A673 (cell line): Measurements from ENCODE around the gene SAC3D1. TPM values are rescaled to one million over a fixed set of nuclear protein-coding genes. Genes with fewer than 3 reads are reported as not detected.

ENCODE experiments used
- BruUV-seq: library from RNA; stranded (reverse); fragments of 400-500 nt; replicated peaks from 2 replicates; lab custom pipeline; 2021; lab: Mats Ljungman, UMichigan
- CTCF ChIA-PET: fragments of 300-600 bp; sonication (Branson Sonifier 250); formaldehyde crosslinking; loops from one replicate; lab custom pipeline; 2022; ENCODE audit warnings: antibody characterized with exemption; lab: Charles Lee
- POLR2A ChIA-PET: fragments of 300-600 bp; sonication (Branson Sonifier 250); formaldehyde crosslinking; loops from one replicate; lab custom pipeline; 2022; ENCODE audit warnings: antibody characterized with exemption; ENCODE audit not compliant: low non-redundant PET; lab: Charles Lee
- DNase-seq: peaks from one replicate; pipeline ENCODE4 v3.0.0-alpha.2; 2015; ENCODE audit warnings: low spot score
- H3K27ac ChIP-seq: fragments of 200-600 bp; sonication (generic); 2 replicates; pipeline ENCODE4 v1.5.1; 2016; ENCODE audit warnings: mixed run types, low read depth, mild to moderate bottlenecking, mixed read lengths, antibody characterized with exemption, low read length; ENCODE audit not compliant: poor library complexity, severe bottlenecking
- H3K27me3 ChIP-seq: fragments of 200-600 bp; sonication (generic); replicated peaks from 2 replicates; pipeline ENCODE4 v1.6.1; 2017; ENCODE audit warnings: mixed run types, low read depth, mild to moderate bottlenecking, mixed read lengths, antibody characterized with exemption, low read length; ENCODE audit not compliant: insufficient read depth, poor library complexity
- H3K36me3 ChIP-seq: fragments of 200-600 bp; sonication (generic); 2 replicates; pipeline ENCODE4 v1.6.1; 2016; ENCODE audit warnings: mixed run types, mild to moderate bottlenecking, mixed read lengths, antibody characterized with exemption, low read length; ENCODE audit not compliant: insufficient read depth, poor library complexity, severe bottlenecking
- H3K4me1 ChIP-seq: fragments of 200-600 bp; sonication (generic); 2 replicates; pipeline ENCODE4 v1.6.1; 2017; ENCODE audit warnings: mixed run types, mild to moderate bottlenecking, mixed read lengths, antibody characterized with exemption, low read length; ENCODE audit not compliant: insufficient read depth, poor library complexity, severe bottlenecking
- H3K4me3 ChIP-seq: fragments of 200-600 bp; sonication (generic); 2 replicates; pipeline ENCODE4 v1.5.1; 2016; ENCODE audit warnings: low read depth, mixed run types, mild to moderate bottlenecking, mixed read lengths, low read length; ENCODE audit not compliant: poor library complexity, severe bottlenecking
- H3K9me3 ChIP-seq: fragments of 200-600 bp; sonication (generic); 2 replicates; pipeline ENCODE4 v1.6.1; 2016; ENCODE audit warnings: mixed run types, low read depth, mild to moderate bottlenecking, mixed read lengths, antibody characterized with exemption, low read length; ENCODE audit not compliant: poor library complexity, severe bottlenecking
- CTCF ChIP-seq: fragments of 300-800, 200-600 bp; sonication (generic); conservative IDR thresholded peaks from 2 replicates; pipeline ENCODE4 v1.5.1; 2017; ENCODE audit warnings: low read depth, mild to moderate bottlenecking, antibody characterized with exemption, low read length, moderate library complexity, mixed read lengths
- EZH2 ChIP-seq: fragments of 200-600 bp; sonication (generic); IDR thresholded peaks from 2 replicates; pipeline ENCODE4 v1.6.1; 2017; ENCODE audit warnings: borderline replicate concordance, low read depth, mild to moderate bottlenecking, mixed read lengths, antibody characterized with exemption, low read length; ENCODE audit not compliant: poor library complexity, severe bottlenecking
- intact Hi-C: fragments of 100-400 bp; cut with micrococcal nuclease; formaldehyde crosslinking; loops from one replicate; pipeline ENCODE4 v1.10.0; 2022; ENCODE audit not compliant: unreplicated experiment
- total RNA-seq: library from RNA; stranded (reverse); gene quantifications from 2 replicates; pipeline ENCODE4 v1.2.3, GENCODE V29; 2021

The SAC3D1 gene
- total RNA-seq, 1 experiment from 2014 or later = 43.9 TPM

DNA sequence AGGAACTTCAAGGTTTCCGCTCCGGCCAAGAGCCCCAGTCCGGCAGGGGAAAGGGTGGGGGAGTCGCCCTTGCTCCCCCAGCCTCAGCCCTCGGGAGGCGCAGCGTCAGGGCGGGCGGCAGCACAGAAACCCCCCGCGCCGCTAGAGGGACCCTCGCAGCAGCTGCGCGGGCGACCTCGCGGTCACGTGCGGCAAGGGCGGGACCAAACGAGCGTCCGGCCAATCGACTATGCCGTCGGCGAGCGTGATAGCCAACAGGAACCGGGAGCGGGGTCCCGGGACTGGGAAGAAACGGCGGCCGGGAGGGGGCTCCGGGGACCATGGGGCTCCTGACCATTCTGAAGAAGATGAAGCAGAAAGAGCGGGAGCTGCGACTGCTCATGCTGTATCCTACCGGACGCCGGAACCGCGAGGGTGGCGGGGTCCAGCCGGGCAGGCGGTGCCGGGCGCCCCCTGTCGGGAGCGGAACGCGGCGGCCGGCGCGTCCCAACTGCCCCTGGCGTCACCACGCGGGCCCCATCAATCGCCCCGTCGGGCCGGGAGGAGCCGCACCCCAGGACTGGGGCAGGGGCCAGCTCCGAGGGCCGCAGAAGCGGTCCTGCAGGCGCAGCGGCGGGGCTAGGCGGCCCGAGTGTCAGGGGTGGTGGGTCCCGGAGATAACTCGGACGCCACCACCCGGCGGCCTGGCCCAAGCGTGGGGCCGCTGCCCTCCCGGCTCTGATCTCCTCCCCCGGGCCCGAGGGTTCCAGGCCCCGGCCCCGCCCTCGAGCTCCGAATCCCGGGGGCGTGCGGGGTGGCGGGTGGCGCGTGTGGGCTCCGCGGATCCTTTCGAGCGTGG, 26.9 kb upstream of the SAC3D1 start, which contains the start of gene ARL2:
Gene ARL2, plus strand, starts transcription at position 273 of the 838 bp plus-strand sequence. Its CDS starts 48 bp downstream, at position 321.
- H3K36me3 ChIP-seq = peaks cover 9% of the 10 kb centered on the region
- ChIA-PET CTCF (no interaction called here), POLR2A (no interaction called here)
- intact Hi-C loops = loop anchor here (2.0 kb wide), 1 partner anchor 167 kb away; no protein-coding TSS in a partner anchor
- BruUV-seq = TSS peak; percentile 57
- H3K27ac ChIP-seq = peak within 1 kb of the TSS; percentile 96
- peak; percentile 97 for DNase-seq
- no peaks in the 10 kb centered on the region for H3K9me3 ChIP-seq
- H3K4me1 ChIP-seq = no peaks in the 10 kb centered on the region
- TF ChIP-seq CTCF (peak; percentile 67), EZH2 (no peak)
- H3K27me3 ChIP-seq = no peaks in the 10 kb centered on the region
- H3K4me3 ChIP-seq = peak within 1 kb of the TSS; percentile 95

DNA sequence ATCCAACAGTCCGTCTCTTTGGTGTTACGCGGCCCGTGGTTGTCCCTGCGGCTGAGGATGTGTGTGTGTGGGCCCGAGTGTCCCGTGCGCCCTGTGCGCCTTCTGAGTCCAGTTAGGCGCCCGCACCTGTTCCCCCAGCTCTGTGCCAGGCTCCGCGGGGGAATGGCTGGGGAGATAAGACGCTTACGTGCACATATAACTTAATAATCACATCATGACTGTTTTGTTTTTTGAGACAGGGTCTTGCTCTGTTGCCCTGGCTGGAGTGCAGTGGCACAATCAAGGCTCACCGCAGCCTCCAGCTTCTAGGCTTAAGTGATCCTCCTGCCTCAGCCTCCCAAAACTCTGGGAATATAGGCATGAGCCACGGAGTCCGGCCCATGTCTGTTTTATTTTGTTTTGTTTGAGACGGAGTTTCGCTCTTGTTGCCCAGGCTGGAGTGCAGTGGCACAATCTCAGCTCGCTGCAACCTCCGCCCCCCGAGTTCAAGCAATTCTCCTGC, 26.2 kb upstream of the SAC3D1 start:
- BruUV-seq = no TSS peak
- Histone ChIP-seq H3K4me1 (no peaks in the 10 kb centered on the region), H3K36me3 (peaks cover 12% of the 10 kb centered on the region), H3K9me3 (no peaks in the 10 kb centered on the region), H3K27me3 (no peaks in the 10 kb centered on the region), H3K27ac (peak overlapping the region; percentile 96), H3K4me3 (peak overlapping the region; percentile 95)
- POLR2A ChIA-PET = no interaction called here
- intact Hi-C loops = loop anchor here (2.0 kb wide), 1 partner anchor 168 kb away; no protein-coding TSS in a partner anchor
- no peak for TF ChIP-seq CTCF
- no peak for TF ChIP-seq EZH2
- no peak for DNase-seq
- CTCF ChIA-PET = no interaction called here

DNA sequence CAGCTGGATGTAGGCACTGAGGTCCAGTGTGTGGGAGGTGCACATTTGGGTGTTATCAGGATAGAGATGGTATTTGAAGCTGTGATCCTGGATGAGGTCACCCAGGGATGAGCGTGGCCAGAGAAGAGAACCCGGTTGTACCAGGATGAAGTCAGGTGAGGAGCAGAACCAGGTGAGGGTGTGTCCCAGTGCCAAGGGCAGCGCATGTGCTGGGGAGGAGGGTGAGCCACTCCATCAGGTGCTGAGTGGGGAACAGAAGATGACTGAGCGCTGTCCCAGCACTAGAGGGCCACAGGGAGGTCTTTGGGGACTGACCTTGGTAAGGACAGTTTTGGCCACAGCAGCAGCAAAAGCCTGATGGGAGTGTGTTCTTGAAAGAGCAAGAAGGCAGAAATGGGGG, 24.3 kb upstream of the SAC3D1 start:
- no peak for DNase-seq
- Histone ChIP-seq H3K9me3 (no peaks in the 10 kb centered on the region), H3K36me3 (peaks cover 16% of the 10 kb centered on the region), H3K4me3 (no peak overlapping the region), H3K27ac (no peak overlapping the region), H3K4me1 (no peaks in the 10 kb centered on the region), H3K27me3 (no peaks in the 10 kb centered on the region)
- CTCF ChIA-PET = no interaction called here
- intact Hi-C loops = no loop called here
- POLR2A ChIA-PET = no interaction called here
- no peak for TF ChIP-seq CTCF
- TF ChIP-seq EZH2 = no peak
- no TSS peak for BruUV-seq
